Caco-2 (cell line): ENCODE measurements around the gene NDST4. TPM values are rescaled to one million over a fixed set of nuclear protein-coding genes. Genes with fewer than 3 reads are reported as not detected.

Experiments used
- BruUV-seq: library from RNA; stranded (reverse); fragments of 400-500 nt; replicated peaks from 2 replicates; lab custom pipeline; 2021; lab: Mats Ljungman, UMichigan
- CTCF ChIA-PET: fragments of 300-600 bp; sonication (Branson Sonifier 250); formaldehyde crosslinking; loops from one replicate; lab custom pipeline; 2022; ENCODE audit warnings: antibody characterized with exemption; lab: Charles Lee
- POLR2A ChIA-PET: fragments of 300-600 bp; sonication (Branson Sonifier 250); formaldehyde crosslinking; loops from one replicate; lab custom pipeline; 2022; ENCODE audit warnings: antibody characterized with exemption; lab: Charles Lee
- DNase-seq, 2 experiments: peaks; one replicate each; pipeline versions ENCODE4 v3.0.0 to v3.0.0-alpha.2; 2020 to 2022
- H3K27me3 ChIP-seq: replicated peaks from 2 replicates; pipeline ENCODE4 v1.6.0; 2011; ENCODE audit warnings: low read length; ENCODE audit not compliant: control insufficient read depth, insufficient read depth
- H3K36me3 ChIP-seq: 2 replicates; pipeline ENCODE4 v1.5.1; 2011; ENCODE audit warnings: low read length; ENCODE audit not compliant: control insufficient read depth, insufficient read depth
- H3K4me1 ChIP-seq: fragments of 250-450 bp; sonication (Bioruptor Pico); 2 replicates; pipeline ENCODE4 v1.5.1; 2020; ENCODE audit warnings: mild to moderate bottlenecking
- H3K4me3 ChIP-seq: 2 replicates; pipeline ENCODE4 v1.5.1; 2011; ENCODE audit warnings: low read depth, mild to moderate bottlenecking, control low read depth, low read length
- H3K9me3 ChIP-seq: fragments of 250-450 bp; sonication (Bioruptor Pico); 2 replicates; pipeline ENCODE4 v1.5.1; 2020; ENCODE audit warnings: mild to moderate bottlenecking, moderate library complexity
- H3K27ac Mint-ChIP-seq: one replicate; pipeline ENCODE4 v1.8.0; 2022; ENCODE audit warnings: mixed read lengths; ENCODE audit not compliant: unreplicated experiment
- H3K27me3 Mint-ChIP-seq: one replicate; pipeline ENCODE4 v1.8.0; 2022; ENCODE audit warnings: mixed read lengths; ENCODE audit not compliant: insufficient read depth, unreplicated experiment
- H3K36me3 Mint-ChIP-seq: one replicate; pipeline ENCODE4 v1.8.0; 2022; ENCODE audit warnings: mild to moderate bottlenecking, mixed read lengths; ENCODE audit not compliant: insufficient read depth, unreplicated experiment
- H3K4me1 Mint-ChIP-seq: one replicate; pipeline ENCODE4 v1.8.0; 2022; ENCODE audit warnings: low read depth, mixed read lengths; ENCODE audit not compliant: unreplicated experiment
- H3K4me3 Mint-ChIP-seq: one replicate; pipeline ENCODE4 v1.8.0; 2022; ENCODE audit warnings: mild to moderate bottlenecking, moderate library complexity, mixed read lengths; ENCODE audit not compliant: unreplicated experiment
- H3K9me3 Mint-ChIP-seq: one replicate; pipeline ENCODE4 v1.8.0; 2022; ENCODE audit warnings: mixed read lengths; ENCODE audit not compliant: unreplicated experiment
- CTCF ChIP-seq, 2 experiments: fragments of 200-600 bp in 1 of 2; IDR thresholded peaks; 1 replicate in 1 of 2; 2 replicates in 1 of 2; pipeline versions ENCODE4 v1.5.1 to v1.8.0; 2011 to 2022; ENCODE audit warnings: antibody characterized with exemption in 1 of 2, control low read depth in 1 of 2, inconsistent platforms in 1 of 2, low read depth in 1 of 2, low read length in 1 of 2, mild to moderate bottlenecking in 1 of 2, moderate library complexity in 1 of 2; ENCODE audit not compliant: insufficient read depth in 1 of 2, severe bottlenecking in 1 of 2, unreplicated experiment in 1 of 2
- intact Hi-C: fragments of 100-400 bp; cut with micrococcal nuclease; formaldehyde crosslinking; loops from one replicate; pipeline ENCODE4 v1.10.0; 2022; ENCODE audit not compliant: unreplicated experiment
- total RNA-seq: library from RNA; stranded (reverse); gene quantifications from 2 replicates; pipeline ENCODE4 v1.2.3, GENCODE V29; 2022

The NDST4 gene
- total RNA-seq, 1 experiment from 2014 or later, result 4.4 TPM

DNA sequence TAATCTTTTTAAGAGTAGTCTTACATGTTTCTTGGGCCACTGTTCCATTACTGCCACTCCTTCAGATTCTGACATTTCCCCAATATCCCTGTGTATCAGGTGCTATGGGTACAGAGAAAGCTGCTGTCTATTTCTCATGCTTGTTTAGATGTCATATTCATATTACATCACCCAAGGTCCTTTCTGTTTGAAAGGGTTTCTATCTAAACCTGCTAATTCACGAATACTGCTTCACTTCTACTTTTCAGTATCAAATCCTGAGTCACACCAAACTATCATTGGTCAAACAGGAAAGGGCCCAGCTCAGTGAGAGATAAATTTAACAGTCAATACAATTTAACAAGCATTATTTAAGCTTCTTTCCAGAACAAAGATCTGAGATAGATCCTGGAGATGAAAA lies 273.4 kb downstream of the NDST4 start:
- intact Hi-C loops, result no loop called here
- Mint-ChIP-seq H3K9me3 (no peaks in the 10 kb centered on the region), H3K4me3 (no peak overlapping the region), H3K27me3 (no peaks in the 10 kb centered on the region), H3K27ac (no peak overlapping the region), H3K36me3 (no peaks in the 10 kb centered on the region), H3K4me1 (no peaks in the 10 kb centered on the region)
- no peak for TF ChIP-seq CTCF (IDR thresholded peaks at IDR 0.05; ENCODE audit: insufficient read depth in 1 of 2, low read depth in 1 of 2, low read length in 1 of 2, severe bottlenecking in 1 of 2, unreplicated experiment in 1 of 2)
- ChIA-PET CTCF (no interaction called here), POLR2A (no interaction called here)
- Histone ChIP-seq H3K9me3 (no peaks in the 10 kb centered on the region), H3K4me1 (no peaks in the 10 kb centered on the region), H3K4me3 (no peak overlapping the region), H3K27me3 (no peaks in the 10 kb centered on the region), H3K36me3 (no peaks in the 10 kb centered on the region)
- no peak for DNase-seq
- no TSS peak for BruUV-seq

- Mint-ChIP-seq H3K36me3 (no peaks in the 10 kb centered on the region), H3K27ac (no peak overlapping the region), H3K4me1 (no peaks in the 10 kb centered on the region), H3K4me3 (no peak overlapping the region), H3K9me3 (no peaks in the 10 kb centered on the region), H3K27me3 (no peaks in the 10 kb centered on the region)
- no peaks in the 10 kb centered on the region for H3K9me3 ChIP-seq
- H3K36me3 ChIP-seq, result no peaks in the 10 kb centered on the region
- DNase-seq, result no peak
- ChIA-PET CTCF (no interaction called here), POLR2A (no interaction called here)
- intact Hi-C loops, result no loop called here
- no peak overlapping the region for H3K4me3 ChIP-seq
- no TSS peak for BruUV-seq
- no peaks in the 10 kb centered on the region for H3K4me1 ChIP-seq
- no peaks in the 10 kb centered on the region for H3K27me3 ChIP-seq
- TF ChIP-seq CTCF (IDR thresholded peaks at IDR 0.05; ENCODE audit: insufficient read depth in 1 of 2, low read depth in 1 of 2, low read length in 1 of 2, severe bottlenecking in 1 of 2, unreplicated experiment in 1 of 2), result no peak
Measured at GRCh38 chr4:114830628-114831027, 282.8 kb downstream of the NDST4 start.

GRCh38 chr4:114827651-114828050 lies 285.8 kb downstream of the NDST4 start:
- TF ChIP-seq CTCF (IDR thresholded peaks at IDR 0.05; ENCODE audit: insufficient read depth in 1 of 2, low read depth in 1 of 2, low read length in 1 of 2, severe bottlenecking in 1 of 2, unreplicated experiment in 1 of 2), result no peak
- no TSS peak for BruUV-seq
- ChIA-PET CTCF (no interaction called here), POLR2A (no interaction called here)
- Mint-ChIP-seq H3K36me3 (no peaks in the 10 kb centered on the region), H3K27ac (no peak overlapping the region), H3K4me1 (no peaks in the 10 kb centered on the region), H3K4me3 (no peak overlapping the region), H3K9me3 (no peaks in the 10 kb centered on the region), H3K27me3 (no peaks in the 10 kb centered on the region)
- H3K4me1 ChIP-seq, result no peaks in the 10 kb centered on the region
- no peaks in the 10 kb centered on the region for H3K27me3 ChIP-seq
- no peaks in the 10 kb centered on the region for H3K36me3 ChIP-seq
- no peaks in the 10 kb centered on the region for H3K9me3 ChIP-seq
- DNase-seq, result no peak
- intact Hi-C loops, result no loop called here
- no peak overlapping the region for H3K4me3 ChIP-seq
